ENCODE data around the gene TMEM129.
A peak's percentile ranks its signal among the peaks of the same experiment; 100 is the strongest.

The TMEM129 gene

GRCh38 chr4:1753294-1753696 is 32.2 kb upstream of the TMEM129 start:
- no peaks in the 10 kb centered on the region for H3K36me3 ChIP-seq (ENCODE audit: control insufficient read depth in 2 of 2, insufficient read depth in 1 of 2, low read length in 2 of 2)
- no peaks in the 10 kb centered on the region for H3K4me1 ChIP-seq (ENCODE audit: control insufficient read depth, insufficient read depth, low read length)
- H3K27ac ChIP-seq (ENCODE audit: extremely low read depth, low read depth, low read length): no peak overlapping the region
- POLR2A ChIA-PET: no interaction called here
- peak; percentile 57 for TF ChIP-seq ZIC2 (tag by site-specific recombination; IDR thresholded peaks at IDR 0.05)
- no peak for TF ChIP-seq ZNF701 (tag by site-specific recombination; IDR thresholded peaks at IDR 0.05)
- no peak for TF ChIP-seq ZNF843 (tag by site-specific recombination; IDR thresholded peaks at IDR 0.05)
- peak; percentile 64 for TF ChIP-seq GLIS1 (tag by site-specific recombination; IDR thresholded peaks at IDR 0.05)
- H3K9me3 ChIP-seq (ENCODE audit: control insufficient read depth, insufficient read depth, low read depth, low read length): no peaks in the 10 kb centered on the region
- H3K4me3 ChIP-seq (ENCODE audit: low read depth, low read length): no peak overlapping the region
- CTCF ChIA-PET: interaction anchor here (0.5 to 2.1 kb wide), 2 partner anchors 49 to 56 kb away, joined by 4 to 7 read pairs; no protein-coding TSS in a partner anchor

- Histone ChIP-seq H3K9me3 (ENCODE audit: control insufficient read depth, insufficient read depth, low read depth, low read length) (no peaks in the 10 kb centered on the region), H3K4me1 (ENCODE audit: control insufficient read depth, insufficient read depth, low read length) (no peaks in the 10 kb centered on the region), H3K27ac (ENCODE audit: extremely low read depth, low read depth, low read length) (no peak overlapping the region), H3K4me3 (ENCODE audit: low read depth, low read length) (no peak overlapping the region), H3K36me3 (ENCODE audit: control insufficient read depth in 2 of 2, insufficient read depth in 1 of 2, low read length in 2 of 2) (no peaks in the 10 kb centered on the region)
- CTCF ChIA-PET: interaction anchor here (0.5 to 2.1 kb wide), 4 partner anchors 27 to 58 kb away, joined by 3 to 7 read pairs (median 5); no protein-coding TSS in a partner anchor
- TF ChIP-seq ZSCAN18 (tag by site-specific recombination; IDR thresholded peaks at IDR 0.05) (no peak), ZFHX2 (tag by site-specific recombination; conservative IDR thresholded peaks at IDR 0.05) (peak; percentile 52), ZNF621 (tag by site-specific recombination; IDR thresholded peaks at IDR 0.05) (no peak), ZNF629 (tag by site-specific recombination; IDR thresholded peaks at IDR 0.05) (no peak), CTCF (tag by site-specific recombination; IDR thresholded peaks at IDR 0.05) (no peak), KLF1 (tag by site-specific recombination; IDR thresholded peaks at IDR 0.05) (0 out of 2 replicates have a peak, but pooled peaks have one; percentile 17), ZNF16 (tag by site-specific recombination; IDR thresholded peaks at IDR 0.05; ENCODE audit: low read depth) (no peak), YY1 (tag by site-specific recombination; IDR thresholded peaks at IDR 0.05) (no peak), RBAK (tag by site-specific recombination; IDR thresholded peaks at IDR 0.05) (no peak), FEZF1 (tag by site-specific recombination; IDR thresholded peaks at IDR 0.05) (no peak), EGR2 (tag by site-specific recombination; IDR thresholded peaks at IDR 0.05; ENCODE audit: low read depth) (peak; percentile 59), YY2 (tag by site-specific recombination; IDR thresholded peaks at IDR 0.05) (no peak), ZNF311 (tag by site-specific recombination; IDR thresholded peaks at IDR 0.05; ENCODE audit: borderline replicate concordance) (no peak), GLIS2 (tag by site-specific recombination; IDR thresholded peaks at IDR 0.05) (0 out of 2 replicates have a peak, but pooled peaks have one; percentile 9), ZNF580 (tag by site-specific recombination; IDR thresholded peaks at IDR 0.05) (no peak), SCRT2 (tag by site-specific recombination; IDR thresholded peaks at IDR 0.05) (no peak), ZSCAN5A (tag by site-specific recombination; IDR thresholded peaks at IDR 0.05) (no peak), MZF1 (tag by site-specific recombination; IDR thresholded peaks at IDR 0.05; ENCODE audit: borderline replicate concordance) (no peak), ZNF747 (tag by site-specific recombination; IDR thresholded peaks at IDR 0.05) (no peak), ZNF707 (tag by site-specific recombination; IDR thresholded peaks at IDR 0.05) (no peak), ZNF155 (tag by site-specific recombination; IDR thresholded peaks at IDR 0.05) (no peak), ZNF510 (tag by site-specific recombination; IDR thresholded peaks at IDR 0.05; ENCODE audit: insufficient replicate concordance) (no peak), GLI4 (tag by site-specific recombination; IDR thresholded peaks at IDR 0.05) (no peak), ZNF10 (tag by site-specific recombination; IDR thresholded peaks at IDR 0.05) (no peak), ZNF548 (tag by site-specific recombination; IDR thresholded peaks at IDR 0.05) (no peak), ZNF175 (tag by site-specific recombination; IDR thresholded peaks at IDR 0.05) (no peak)
- POLR2A ChIA-PET: no interaction called here
Observed at GRCh38 chr4:1752284-1753041, 31.3 kb upstream of the TMEM129 start.
